K562 (cell line): ENCODE results near the gene ARMC7. TPM values are rescaled to one million over a fixed set of nuclear protein-coding genes. Genes with fewer than 3 reads are reported as not detected.

ENCODE experiments used
- ATAC-seq: fragments of 200-7000 bp; cut with Tn5 transposase; 3 replicates; pipeline ENCODE4 v1.9.1; 2020; ENCODE audit warnings: moderate library complexity
- BruUV-seq: library from RNA; stranded (reverse); fragments of 400-500 nt; replicated peaks from 2 replicates; lab custom pipeline; 2021; lab: Mats Ljungman, UMichigan
- CTCF ChIA-PET: fragments of 300-600 bp; formaldehyde crosslinking; extraction: SDS; loops from one replicate; lab custom pipeline; 2021; ENCODE audit warnings: low intra/inter-chr PET ratio; lab: Yijun Ruan, JAX
- POLR2A ChIA-PET: fragments of 300-600, 350-650 bp; sonication (Branson Sonifier 250); formaldehyde crosslinking; extraction: SDS; loops from one replicate; lab custom pipeline; 2021; ENCODE audit warnings: antibody characterized with exemption, inconsistent platforms; lab: Yijun Ruan, JAX
- DNase-seq, 4 experiments: peaks; one replicate each; pipeline versions ENCODE4 v3.0.0 to v3.0.0-alpha.2; 2011 to 2018; ENCODE audit warnings: low spot score in 3 of 4, mixed read lengths in 3 of 4; ENCODE audit errors: extremely low read depth in 1 of 4
- FAIRE-seq: peaks from 2 replicates; lab custom pipeline; 2011; peaks lifted over from hg19 to GRCh38; lab: Jason Lieb, UNC
- H2AFZ ChIP-seq: 2 replicates; pipeline ENCODE4 v1.6.0; 2011; ENCODE audit warnings: low read depth, low read length, control low read depth, inconsistent platforms
- H3K27ac ChIP-seq: fragments of 200-600 bp; 3 replicates; pipeline ENCODE4 v1.8.0; 2011; ENCODE audit warnings: low read depth, mild to moderate bottlenecking, control low read depth, inconsistent platforms, low read length, moderate library complexity, mixed read lengths; ENCODE audit errors: extremely low read depth
- H3K27me3 ChIP-seq, 2 experiments: fragments of 300-600 bp in 1 of 2; 2 replicates in 1 of 2; 3 replicates in 1 of 2; pipeline versions ENCODE4 v1.6.0 to v1.8.0; 2011; ENCODE audit warnings: inconsistent platforms in 2 of 2, low read length in 2 of 2, mild to moderate bottlenecking in 1 of 2, mixed read lengths in 1 of 2, moderate library complexity in 1 of 2; ENCODE audit not compliant: control insufficient read depth in 2 of 2, insufficient read depth in 2 of 2
- H3K36me3 ChIP-seq: fragments of 300-600 bp; 3 replicates; pipeline ENCODE4 v1.8.0; 2011; ENCODE audit warnings: mild to moderate bottlenecking, low read length, inconsistent platforms; ENCODE audit not compliant: control insufficient read depth, insufficient read depth
- H3K4me1 ChIP-seq, 2 experiments: fragments of 200-600 bp in 1 of 2; replicated peaks in 1 of 2; 2 replicates in 1 of 2; 3 replicates in 1 of 2; pipeline versions ENCODE4 v1.5.1 to v1.8.0; 2011; ENCODE audit warnings: inconsistent platforms in 2 of 2, low read length in 2 of 2, mild to moderate bottlenecking in 1 of 2, mixed read lengths in 1 of 2, moderate library complexity in 1 of 2; ENCODE audit not compliant: control insufficient read depth in 2 of 2, insufficient read depth in 2 of 2
- H3K4me2 ChIP-seq: 2 replicates; pipeline ENCODE4 v1.6.1; 2011; ENCODE audit warnings: low read length, control low read depth, inconsistent platforms, mixed read lengths; ENCODE audit not compliant: insufficient read depth
- H3K4me3 ChIP-seq: fragments of 200-600 bp; sonication (generic), shearing (Covaris generic); 2 replicates; pipeline ENCODE4 v1.5.1; 2016; ENCODE audit warnings: control low read depth, inconsistent platforms
- H3K79me2 ChIP-seq: fragments of 200-600 bp; 3 replicates; pipeline ENCODE4 v1.8.0; 2011; ENCODE audit warnings: low read length, inconsistent platforms; ENCODE audit not compliant: control insufficient read depth, insufficient read depth
- H3K9ac ChIP-seq, 2 experiments: 2 replicates each; pipeline versions ENCODE4 v1.6.0 to v1.6.1; 2011; ENCODE audit warnings: low read depth in 2 of 2, low read length in 2 of 2, control low read depth in 1 of 2, inconsistent platforms in 1 of 2, mild to moderate bottlenecking in 1 of 2, mixed read lengths in 1 of 2; ENCODE audit not compliant: insufficient read depth in 1 of 2
- H3K9me1 ChIP-seq: one replicate; pipeline ENCODE4 v1.6.0; 2011; ENCODE audit warnings: inconsistent platforms, mild to moderate bottlenecking, low read length, moderate library complexity; ENCODE audit not compliant: control insufficient read depth, insufficient read depth
- H3K9me3 ChIP-seq: replicated peaks from 2 replicates; pipeline ENCODE4 v1.5.1; 2011; ENCODE audit warnings: low read depth, low read length, inconsistent platforms; ENCODE audit not compliant: control insufficient read depth, insufficient read depth
- H4K20me1 ChIP-seq: replicated peaks from 2 replicates; pipeline ENCODE4 v1.6.1; 2011; ENCODE audit warnings: low read length, inconsistent platforms, mixed read lengths; ENCODE audit not compliant: control insufficient read depth, insufficient read depth
- ATF3 ChIP-seq, 2 experiments: fragments of 450-650 bp in 1 of 2; sonication (generic) in 1 of 2; formaldehyde crosslinking in 1 of 2; IDR thresholded peaks in 1 of 2; conservative IDR thresholded peaks in 1 of 2; 2 replicates each; pipeline versions ENCODE4 v1.6.1 to v1.8.1; 2016 to 2023; ENCODE audit warnings: mild to moderate bottlenecking in 2 of 2, moderate library complexity in 2 of 2, inconsistent platforms in 1 of 2, missing genetic modification reagents in 1 of 2
- BDP1 ChIP-seq: IDR thresholded peaks from 3 replicates; pipeline ENCODE4 v1.6.1; 2011; ENCODE audit not compliant: insufficient read length, insufficient read depth
- ELF1 ChIP-seq: fragments of 200-800 bp; sonication (Bioruptor generic); IDR thresholded peaks from 2 replicates; pipeline ENCODE4 v1.6.1; 2016; ENCODE audit warnings: missing genetic modification characterization, missing compliant biosample characterization
- MAFF ChIP-seq: IDR thresholded peaks from 2 replicates; pipeline ENCODE4 v1.6.1; 2012; ENCODE audit warnings: low read length, improper control_type of control experiment
- SOX6 ChIP-seq: fragments of 450-650 bp; IDR thresholded peaks from 2 replicates; pipeline ENCODE4 v1.6.1; 2014; ENCODE audit warnings: mild to moderate bottlenecking
- ZNF146 ChIP-seq: IDR thresholded peaks from one replicate; pipeline ENCODE4 v1.6.1; 2018; ENCODE audit warnings: missing compliant biosample characterization; ENCODE audit not compliant: unreplicated experiment
- ZNF586 ChIP-seq: fragments of 450-650 bp; formaldehyde crosslinking; conservative IDR thresholded peaks from 2 replicates; pipeline ENCODE4 v1.4.0; 2020; ENCODE audit warnings: mild to moderate bottlenecking, moderate library complexity
- ZNF75A ChIP-seq: fragments of 450-650 bp; formaldehyde crosslinking; IDR thresholded peaks from 2 replicates; pipeline ENCODE4 v1.4.0; 2020; ENCODE audit warnings: mild to moderate bottlenecking
- ZNF785 ChIP-seq: fragments of 250-450 bp; sonication (Bioruptor Pico); IDR thresholded peaks from 2 replicates; pipeline ENCODE4 v1.4.0; 2020; ENCODE audit warnings: mild to moderate bottlenecking
- WGBS: fragments of 100-300 bp; shearing (Covaris generic); methylation state at CpG from one replicate; pipeline ENCODE4 v1.1.6; 2016; ENCODE audit warnings: low coverage, mixed read lengths; ENCODE audit not compliant: insufficient coverage; ENCODE audit errors: missing lambda C conversion rate; 5-methylcytosine and 5-hydroxymethylcytosine counted together
- in situ Hi-C: fragments of 300-500 bp; cut with MboI; formaldehyde crosslinking; loops from 4 replicates; pipeline ENCODE4 v1.15.0; 2018; ENCODE audit warnings: inconsistent platforms, mixed read lengths
- intact Hi-C: fragments of 100-400 bp; cut with micrococcal nuclease; formaldehyde crosslinking; loops from 2 replicates; pipeline ENCODE4 v1.14.2; 2022
- polyA plus RNA-seq, 8 experiments: library from polyadenylated mRNA; depleted of rRNA in 4 of 8; stranded (reverse) in 5 of 8; unstranded in 3 of 8; fragments of >200 nt; fragmentation: Nextera tagmentation in 2 of 8; fragmentation: Illumina TruSeq in 1 of 8; extraction: Ambion mirVana in 2 of 8; extraction: Trizol in 1 of 8; gene quantifications; 2 replicates each; pipeline versions ENCODE4 v1.2.1 to v1.2.3, GENCODE V29; 2011 to 2014; ENCODE audit warnings: inconsistent platforms in 1 of 8, missing spikeins in 1 of 8
- total RNA-seq, 7 experiments: library from RNA; depleted of rRNA in 6 of 7; stranded (reverse); fragments of >200 nt in 6 of 7; fragmentation: Illumina TruSeq in 2 of 7; extraction: Trizol in 2 of 7; gene quantifications; 2 replicates each; pipeline versions ENCODE4 v1.2.1 to v1.2.3, GENCODE V29; 2011 to 2021; ENCODE audit warnings: low replicate concordance in 1 of 7

Gene ARMC7
- total and polyA plus RNA-seq, 9 of the 15 experiments (the other 6 are each of a cell fraction or from before 2014, with no cell fraction given), result 1.4 to 15.2 (median 5.9) TPM

- intact Hi-C loops, result no loop called here
- CTCF ChIA-PET, result no interaction called here
Observed at GRCh38 chr17:75075597-75076336, 34.0 kb upstream of the ARMC7 start.

More at GRCh38 chr17:75075597-75076336, 34.0 kb upstream of the ARMC7 start:
- no peak for ATAC-seq
- H3K4me1 ChIP-seq, result peaks cover 38 to 54% of the 10 kb centered on the region in 2 experiments
- 51% methylated on average over 4 of the region's 4 CpGs for WGBS
- in situ Hi-C loops, result no loop called here
- peak overlapping the region in 1 of 2 experiments; percentile 4; a peak in 1 of 4 replicates for H3K9ac ChIP-seq
- no peaks in the 10 kb centered on the region for H3K79me2 ChIP-seq
- no peak for TF ChIP-seq MAFF
- no peak for TF ChIP-seq ZNF75A (CRISPR knock-in tag)
- TF ChIP-seq ATF3 (IDR thresholded peaks at IDR 0.05), result no peak
- no peak for TF ChIP-seq ATF3 (CRISPR knock-in tag; conservative IDR thresholded peaks at IDR 0.05)
- TF ChIP-seq ZNF586 (CRISPR knock-in tag), result no peak
- no peak for TF ChIP-seq SOX6
- TF ChIP-seq ELF1 (tag), result no peak
- TF ChIP-seq ZNF785, result no peak
- TF ChIP-seq ZNF146 (CRISPR knock-in tag), result no peak
- TF ChIP-seq BDP1, result no peak
- H2AFZ ChIP-seq, result no peak overlapping the region
- FAIRE-seq, result no peak
- H3K9me3 ChIP-seq, result no peaks in the 10 kb centered on the region
- H4K20me1 ChIP-seq, result no peaks in the 10 kb centered on the region
- no peaks in the 10 kb centered on the region for H3K27me3 ChIP-seq
- H3K4me3 ChIP-seq, result no peak overlapping the region
- no TSS peak for BruUV-seq
- no peak for DNase-seq
- no peaks in the 10 kb centered on the region for H3K9me1 ChIP-seq
- H3K27ac ChIP-seq, result no peak overlapping the region
- H3K36me3 ChIP-seq, result no peaks in the 10 kb centered on the region
- POLR2A ChIA-PET, result interaction anchor here (0.6 to 1.8 kb wide), 7 partner anchors 11 to 372 kb away, joined by 3 to 8 read pairs (median 3); no protein-coding TSS in a partner anchor
- no peak overlapping the region for H3K4me2 ChIP-seq
